BLaER1 (cell line): ENCODE measurements around the gene ZNF407.

Source experiments
- H3K27ac ChIP-seq: shearing (Covaris generic); formaldehyde crosslinking; 2 replicates; pipeline ENCODE4 v1.8.1; 2022
- H3K27me3 ChIP-seq: shearing (Covaris generic); formaldehyde crosslinking; 2 replicates; pipeline ENCODE4 v1.8.1; 2022
- H3K36me3 ChIP-seq: shearing (Covaris generic); formaldehyde crosslinking; 2 replicates; pipeline ENCODE4 v1.8.1; 2022
- H3K4me1 ChIP-seq: shearing (Covaris generic); formaldehyde crosslinking; 2 replicates; pipeline ENCODE4 v1.8.1; 2022
- H3K4me2 ChIP-seq: shearing (Covaris generic); formaldehyde crosslinking; 2 replicates; pipeline ENCODE4 v1.8.1; 2022
- H3K4me3 ChIP-seq: shearing (Covaris generic); formaldehyde crosslinking; 2 replicates; pipeline ENCODE4 v1.8.1; 2022
- H3K9ac ChIP-seq: shearing (Covaris generic); formaldehyde crosslinking; 2 replicates; pipeline ENCODE4 v1.8.1; 2022
- H3K9me3 ChIP-seq: shearing (Covaris generic); formaldehyde crosslinking; 2 replicates; pipeline ENCODE4 v1.8.1; 2022
- H4K20me1 ChIP-seq: shearing (Covaris generic); formaldehyde crosslinking; 2 replicates; pipeline ENCODE4 v1.8.1; 2022
- Cebpa-rat ChIP-seq: shearing (Covaris generic); IDR thresholded peaks from 2 replicates; pipeline ENCODE4 v1.8.1; 2022

Gene ZNF407

GRCh38 chr18:74665905-74666304 lies 68.2 kb downstream of the ZNF407 start:
- Histone ChIP-seq H3K4me2 (no peak overlapping the region), H3K36me3 (peaks cover 15% of the 10 kb centered on the region), H3K9ac (no peak overlapping the region)

DNA sequence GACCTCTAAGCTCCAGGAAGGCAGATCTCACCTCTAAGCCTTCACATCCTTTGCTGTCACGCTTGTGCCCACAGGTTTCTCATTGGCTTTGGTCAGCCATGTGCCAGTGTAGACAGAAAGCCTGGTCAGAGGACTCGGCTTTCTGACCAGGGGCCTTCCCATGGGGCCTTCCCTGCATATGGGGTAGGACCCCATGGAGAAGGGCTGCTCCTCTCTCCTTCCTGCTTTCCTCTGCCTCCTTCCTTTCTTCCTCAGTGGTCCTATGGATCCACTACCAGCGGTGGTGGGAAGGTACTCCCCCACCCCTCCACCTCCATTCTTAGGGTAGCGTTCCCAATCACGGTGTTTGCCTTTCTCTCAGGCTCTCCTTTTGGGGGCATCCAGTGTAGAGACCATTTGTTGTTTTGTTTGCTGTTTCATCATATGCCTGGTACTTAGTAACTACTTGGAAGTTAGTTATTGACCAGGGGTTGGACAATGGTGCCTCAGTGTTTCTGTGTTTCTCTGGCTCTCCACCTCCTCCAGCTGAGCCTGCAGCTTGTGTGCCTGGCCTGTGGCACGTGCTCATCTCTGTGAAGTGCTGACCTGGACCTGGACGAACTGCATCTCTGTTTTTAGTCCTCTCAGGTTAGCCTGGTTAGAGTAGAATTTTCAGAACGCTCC lies 71.6 kb downstream of the ZNF407 start:
- TF ChIP-seq Cebpa-rat, result no peak

More at GRCh38 chr18:74665905-74666304, 68.2 kb downstream of the ZNF407 start:
- Histone ChIP-seq H4K20me1 (no peaks in the 10 kb centered on the region), H3K27me3 (no peaks in the 10 kb centered on the region), H3K27ac (no peak overlapping the region), H3K9me3 (no peaks in the 10 kb centered on the region), H3K4me3 (no peak overlapping the region), H3K4me1 (peaks cover 9% of the 10 kb centered on the region; the same call in 1 of the 2 replicates)
- TF ChIP-seq Cebpa-rat, result no peak

DNA sequence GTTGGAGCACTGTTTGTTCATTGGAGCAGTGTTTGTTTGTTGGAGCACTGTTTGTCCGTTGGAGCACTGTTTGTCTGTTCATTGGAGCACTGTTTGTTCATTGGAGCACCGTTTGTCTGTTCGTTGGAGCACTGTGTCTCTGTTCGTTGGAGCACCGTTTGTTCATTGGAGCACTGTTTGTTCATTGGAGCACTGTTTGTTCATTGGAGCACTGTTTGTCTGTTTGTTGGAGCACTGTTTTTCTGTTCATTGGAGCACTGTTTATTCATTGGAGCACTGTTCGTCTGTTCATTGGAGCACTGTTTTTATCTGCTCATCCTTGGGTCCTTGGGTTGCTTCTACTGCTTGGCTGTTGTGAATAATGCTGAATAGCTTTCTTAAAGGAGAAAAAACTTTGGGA lies 74.7 kb downstream of the ZNF407 start:
- no peak for TF ChIP-seq Cebpa-rat
- no peak overlapping the region for H3K4me3 ChIP-seq
- no peak overlapping the region for H3K9ac ChIP-seq
- H3K4me2 ChIP-seq, result no peak overlapping the region
- H3K36me3 ChIP-seq, result peaks cover 19% of the 10 kb centered on the region
- peaks cover 19% of the 10 kb centered on the region for H3K9me3 ChIP-seq
- no peaks in the 10 kb centered on the region for H3K27me3 ChIP-seq
- H4K20me1 ChIP-seq, result no peaks in the 10 kb centered on the region
- no peaks in the 10 kb centered on the region for H3K4me1 ChIP-seq
- H3K27ac ChIP-seq, result no peak overlapping the region

More for the DNA sequence above, 71.6 kb downstream of the ZNF407 start:
- Histone ChIP-seq H3K9me3 (peaks cover 4% of the 10 kb centered on the region; the same call in 1 of the 2 replicates), H3K4me1 (peaks cover 9% of the 10 kb centered on the region; the same call in 1 of the 2 replicates), H3K27me3 (no peaks in the 10 kb centered on the region), H3K36me3 (peaks cover 14% of the 10 kb centered on the region), H4K20me1 (no peaks in the 10 kb centered on the region), H3K4me2 (no peak overlapping the region), H3K4me3 (no peak overlapping the region), H3K9ac (no peak overlapping the region), H3K27ac (no peak overlapping the region)

DNA sequence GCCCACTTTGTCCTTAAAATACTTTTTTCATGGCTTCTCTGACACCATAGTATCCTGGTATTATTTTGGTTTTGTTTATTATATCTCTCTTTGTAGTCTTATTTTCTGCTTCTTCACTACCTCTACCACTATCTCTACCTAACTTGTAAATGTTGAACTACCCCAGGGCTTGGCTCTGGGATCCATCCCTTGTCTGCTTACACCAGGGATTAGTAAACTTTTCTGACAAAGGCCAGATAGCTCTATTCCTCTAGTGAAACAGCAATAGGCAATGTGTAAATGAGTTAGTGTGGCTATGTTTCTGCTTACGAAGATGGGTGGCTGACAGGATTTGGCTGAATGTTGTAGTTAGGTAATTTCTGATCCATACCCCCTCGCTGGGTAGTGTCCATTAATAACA lies 76.8 kb downstream of the ZNF407 start:
- Histone ChIP-seq H3K36me3 (peaks cover 30% of the 10 kb centered on the region), H3K4me2 (no peak overlapping the region), H4K20me1 (no peaks in the 10 kb centered on the region), H3K4me3 (no peak overlapping the region), H3K27me3 (no peaks in the 10 kb centered on the region), H3K27ac (no peak overlapping the region), H3K9me3 (peaks cover 31% of the 10 kb centered on the region), H3K4me1 (no peaks in the 10 kb centered on the region), H3K9ac (no peak overlapping the region)
- no peak for TF ChIP-seq Cebpa-rat

DNA sequence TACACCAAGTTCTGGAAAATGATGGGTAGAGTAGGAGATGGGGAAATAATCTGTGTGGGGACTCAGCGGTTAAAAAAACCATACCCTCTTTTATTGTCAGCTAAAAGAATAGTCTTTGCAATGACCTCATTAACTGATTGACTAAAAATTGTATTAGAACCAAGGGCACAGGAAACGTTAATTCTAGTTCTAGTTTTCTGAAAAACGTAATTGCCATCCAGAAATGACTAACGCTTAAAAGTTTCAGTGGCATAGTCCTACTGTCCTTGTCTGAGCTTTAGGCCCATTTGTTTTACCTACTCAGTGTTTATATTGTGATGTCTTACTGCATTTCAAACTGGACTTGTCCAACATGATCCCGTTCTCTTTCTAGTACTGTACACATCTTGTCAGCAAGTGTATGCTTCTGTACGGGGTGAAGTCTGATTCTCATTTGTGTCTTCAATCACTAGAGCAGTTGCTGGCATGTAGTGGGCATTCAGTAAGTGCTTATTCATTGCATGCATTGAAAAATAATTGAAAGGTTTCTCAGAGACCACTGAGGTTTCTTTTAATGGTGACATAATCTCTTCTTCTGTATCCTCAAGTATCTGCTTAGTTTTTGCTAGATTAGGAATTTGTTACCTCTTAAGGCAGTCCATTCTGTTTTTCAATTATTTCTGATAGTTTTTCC lies 81.5 kb downstream of the ZNF407 start:
- Histone ChIP-seq H3K9me3 (peaks cover 28% of the 10 kb centered on the region), H3K4me1 (no peaks in the 10 kb centered on the region), H3K4me3 (no peak overlapping the region), H3K36me3 (peaks cover 29% of the 10 kb centered on the region), H3K9ac (no peak overlapping the region), H3K27me3 (no peaks in the 10 kb centered on the region), H4K20me1 (no peaks in the 10 kb centered on the region), H3K27ac (no peak overlapping the region), H3K4me2 (no peak overlapping the region)
- TF ChIP-seq Cebpa-rat, result no peak

- no peaks in the 10 kb centered on the region for H3K27me3 ChIP-seq
- H3K36me3 ChIP-seq, result peaks cover 29% of the 10 kb centered on the region
- no peak overlapping the region for H3K4me2 ChIP-seq
- no peaks in the 10 kb centered on the region for H4K20me1 ChIP-seq
- H3K9ac ChIP-seq, result no peak overlapping the region
- H3K4me3 ChIP-seq, result no peak overlapping the region
- no peak overlapping the region for H3K27ac ChIP-seq
- H3K4me1 ChIP-seq, result no peaks in the 10 kb centered on the region
- peaks cover 28% of the 10 kb centered on the region for H3K9me3 ChIP-seq
- TF ChIP-seq Cebpa-rat, result no peak
Measured at GRCh38 chr18:74679679-74680076, 82.0 kb downstream of the ZNF407 start.

DNA sequence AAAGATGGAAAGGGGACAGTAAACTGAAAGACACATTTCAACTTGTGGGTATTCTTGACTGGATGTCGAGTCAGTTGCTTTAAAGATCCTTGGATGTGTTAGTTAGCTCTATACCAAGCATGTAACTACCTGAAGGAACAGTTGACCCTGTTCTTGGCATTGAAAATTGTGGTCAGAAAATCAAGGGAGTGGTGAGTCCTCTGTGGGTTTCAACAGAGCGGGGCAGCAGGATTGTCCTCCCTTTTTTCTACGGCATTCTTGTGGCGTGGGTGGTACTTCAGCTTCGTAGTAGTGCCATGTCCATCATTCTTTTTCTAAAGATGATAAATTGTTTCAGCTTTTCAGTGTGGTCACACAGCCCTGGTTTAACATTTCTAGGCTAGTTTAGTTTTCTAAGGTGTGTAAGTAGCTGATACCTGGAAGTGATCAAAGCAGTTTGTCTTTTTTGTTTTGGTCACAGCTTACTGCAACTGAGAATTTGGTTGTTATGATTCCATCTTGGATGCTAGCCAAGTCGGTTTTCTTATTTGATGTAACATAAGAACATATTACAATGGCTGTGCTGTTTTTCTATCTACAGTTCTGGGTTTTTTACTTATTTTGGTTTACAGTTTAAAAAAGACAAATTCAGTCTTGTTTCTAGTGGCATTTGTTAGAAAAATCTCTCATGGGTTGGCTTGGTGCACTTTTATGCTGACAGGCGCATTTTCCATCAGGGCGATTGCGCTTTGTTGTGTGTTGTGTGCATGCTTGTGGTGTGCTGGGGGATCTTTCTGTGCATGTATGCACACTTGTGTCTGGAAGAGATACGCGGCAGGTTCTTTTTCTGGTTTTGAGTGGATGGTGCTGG lies 84.7 kb downstream of the ZNF407 start:
- peaks cover 39% of the 10 kb centered on the region for H3K36me3 ChIP-seq
- no peak overlapping the region for H3K27ac ChIP-seq
- H3K9ac ChIP-seq, result no peak overlapping the region
- no peaks in the 10 kb centered on the region for H3K4me1 ChIP-seq
- H3K9me3 ChIP-seq, result peaks cover 13% of the 10 kb centered on the region
- no peaks in the 10 kb centered on the region for H4K20me1 ChIP-seq
- H3K4me3 ChIP-seq, result no peak overlapping the region
- no peak overlapping the region for H3K4me2 ChIP-seq
- TF ChIP-seq Cebpa-rat, result no peak
- no peaks in the 10 kb centered on the region for H3K27me3 ChIP-seq

GRCh38 chr18:74682991-74683297 lies 85.3 kb downstream of the ZNF407 start:
- Histone ChIP-seq H3K4me1 (no peaks in the 10 kb centered on the region), H3K4me2 (no peak overlapping the region), H3K9me3 (peaks cover 7% of the 10 kb centered on the region), H3K27me3 (no peaks in the 10 kb centered on the region), H4K20me1 (no peaks in the 10 kb centered on the region), H3K27ac (no peak overlapping the region), H3K36me3 (peaks cover 33% of the 10 kb centered on the region), H3K4me3 (no peak overlapping the region), H3K9ac (no peak overlapping the region)
- no peak for TF ChIP-seq Cebpa-rat

GRCh38 chr18:74683573-74683972 lies 85.9 kb downstream of the ZNF407 start:
- Histone ChIP-seq H3K4me2 (no peak overlapping the region), H4K20me1 (no peaks in the 10 kb centered on the region), H3K9me3 (peaks cover under 1% of the 10 kb centered on the region; the same call in 1 of the 2 replicates), H3K36me3 (peaks cover 28% of the 10 kb centered on the region), H3K4me1 (no peaks in the 10 kb centered on the region), H3K27me3 (no peaks in the 10 kb centered on the region), H3K4me3 (no peak overlapping the region), H3K27ac (no peak overlapping the region), H3K9ac (no peak overlapping the region)
- no peak for TF ChIP-seq Cebpa-rat

GRCh38 chr18:74689251-74689650 lies 91.6 kb downstream of the ZNF407 start:
- H3K27me3 ChIP-seq, result no peaks in the 10 kb centered on the region
- no peaks in the 10 kb centered on the region for H3K9me3 ChIP-seq
- H3K4me3 ChIP-seq, result no peak overlapping the region
- H3K9ac ChIP-seq, result no peak overlapping the region
- peaks cover 19% of the 10 kb centered on the region for H3K36me3 ChIP-seq
- H3K27ac ChIP-seq, result no peak overlapping the region
- no peak for TF ChIP-seq Cebpa-rat
- H4K20me1 ChIP-seq, result no peaks in the 10 kb centered on the region; the same call in 1 of the 2 replicates
- peaks cover 13% of the 10 kb centered on the region for H3K4me1 ChIP-seq
- no peak overlapping the region for H3K4me2 ChIP-seq
